Mucosa of rectum (tissue), 2 donors: ENCODE measurements around the gene VWA5B1.
A peak's percentile ranks its signal among the peaks of the same experiment; 100 is the strongest.
"Not testable (repeated sequence)": the region's sequence is repeated elsewhere in the genome, so short reads cannot be mapped to it uniquely, and the experiment has no call there.

ENCODE experiments used
- H3K27ac ChIP-seq, 2 donors: one replicate each; pipeline ENCODE4 v1.7.0; 2013; ENCODE audit warnings: inconsistent platforms in 2 of 2, low read depth in 2 of 2, low read length in 2 of 2
- H3K27me3 ChIP-seq, 2 donors: one replicate each; pipeline ENCODE4 v1.7.0; 2013; ENCODE audit warnings: low read length in 2 of 2; ENCODE audit not compliant: control insufficient read depth in 2 of 2, insufficient read depth in 2 of 2
- H3K36me3 ChIP-seq, 2 donors: one replicate each; pipeline ENCODE4 v1.7.0; 2013; ENCODE audit warnings: low read length in 2 of 2; ENCODE audit not compliant: control insufficient read depth in 2 of 2, insufficient read depth in 2 of 2
- H3K4me1 ChIP-seq, 2 donors: one replicate each; pipeline ENCODE4 v1.7.0; 2013; ENCODE audit warnings: low read length in 2 of 2, mild to moderate bottlenecking in 1 of 2; ENCODE audit not compliant: control insufficient read depth in 2 of 2, insufficient read depth in 2 of 2
- H3K4me3 ChIP-seq, 2 donors: one replicate each; pipeline ENCODE4 v1.7.0; 2013; ENCODE audit warnings: low read length in 2 of 2
- H3K9ac ChIP-seq, 2 donors: one replicate each; pipeline ENCODE4 v1.7.0; 2013; ENCODE audit warnings: low read length in 2 of 2, low read depth in 1 of 2, mild to moderate bottlenecking in 1 of 2
- H3K9me3 ChIP-seq, 2 donors: one replicate each; pipeline ENCODE4 v1.7.0; 2013; ENCODE audit warnings: low read length in 2 of 2; ENCODE audit not compliant: control insufficient read depth in 2 of 2
- donor health status: healthy.
- donor health status: Normal muscosa, but diverticular disease.

The VWA5B1 gene

GRCh38 chr1:20265250-20265649, 25.4 kb upstream of the VWA5B1 start:
- Histone ChIP-seq H3K4me1 (peaks cover 5 to 6% of the 10 kb centered on the region in 2 donors), H3K9ac (no peak overlapping the region), H3K9me3 (no peaks in the 10 kb centered on the region), H3K27me3 (no peaks in the 10 kb centered on the region), H3K27ac (peak overlapping the region; percentile 10 to 35), H3K4me3 (no peak overlapping the region), H3K36me3 (no peaks in the 10 kb centered on the region)

GRCh38 chr1:20266141-20266540, 24.5 kb upstream of the VWA5B1 start:
- no peaks in the 10 kb centered on the region for H3K36me3 ChIP-seq
- no peaks in the 10 kb centered on the region for H3K9me3 ChIP-seq
- no peak overlapping the region for H3K27ac ChIP-seq
- no peak overlapping the region for H3K4me3 ChIP-seq
- H3K4me1 ChIP-seq, result peaks cover 5 to 6% of the 10 kb centered on the region in 2 donors
- H3K27me3 ChIP-seq, result no peaks in the 10 kb centered on the region
- no peak overlapping the region for H3K9ac ChIP-seq

GRCh38 chr1:20266642-20267041, 24.0 kb upstream of the VWA5B1 start:
- no peaks in the 10 kb centered on the region for H3K9me3 ChIP-seq
- H3K9ac ChIP-seq, result no peak overlapping the region
- H3K27me3 ChIP-seq, result no peaks in the 10 kb centered on the region
- H3K36me3 ChIP-seq, result no peaks in the 10 kb centered on the region
- no peak overlapping the region for H3K27ac ChIP-seq
- no peak overlapping the region for H3K4me3 ChIP-seq
- peaks cover 5 to 6% of the 10 kb centered on the region in 2 donors for H3K4me1 ChIP-seq

- H3K36me3 ChIP-seq, result no peaks in the 10 kb centered on the region
- H3K9me3 ChIP-seq, result no peaks in the 10 kb centered on the region
- H3K4me3 ChIP-seq, result no peak overlapping the region
- peaks cover 0 to 2% of the 10 kb centered on the region in 2 donors for H3K27me3 ChIP-seq
- no peak overlapping the region for H3K27ac ChIP-seq
- H3K9ac ChIP-seq, result no peak overlapping the region
- H3K4me1 ChIP-seq, result no peaks in the 10 kb centered on the region
Observed at GRCh38 chr1:20271498-20272400, 18.9 kb upstream of the VWA5B1 start.

- H3K27me3 ChIP-seq, H3K27ac ChIP-seq, H3K9me3 ChIP-seq, H3K36me3 ChIP-seq, H3K9ac ChIP-seq, H3K4me1 ChIP-seq, H3K4me3 ChIP-seq: not testable (repeated sequence)
Observed at GRCh38 chr1:20273716-20274115, 17.0 kb upstream of the VWA5B1 start.

GRCh38 chr1:20275319-20275925, 15.3 kb upstream of the VWA5B1 start:
- Histone ChIP-seq H3K27ac (no peak overlapping the region), H3K36me3 (no peaks in the 10 kb centered on the region), H3K9me3 (no peaks in the 10 kb centered on the region), H3K4me3 (no peak overlapping the region), H3K4me1 (peaks cover 4 to 7% of the 10 kb centered on the region in 2 donors), H3K9ac (no peak overlapping the region), H3K27me3 (peaks cover 2% of the 10 kb centered on the region in 2 donors)

GRCh38 chr1:20276485-20277159, 14.1 kb upstream of the VWA5B1 start:
- Histone ChIP-seq H3K4me3 (no peak overlapping the region), H3K27me3 (peaks cover 2% of the 10 kb centered on the region in 2 donors), H3K36me3 (no peaks in the 10 kb centered on the region), H3K4me1 (peaks cover 7 to 8% of the 10 kb centered on the region in 2 donors), H3K9me3 (no peaks in the 10 kb centered on the region), H3K9ac (no peak overlapping the region), H3K27ac (no peak overlapping the region)

- no peaks in the 10 kb centered on the region for H3K36me3 ChIP-seq
- H3K27me3 ChIP-seq, result peaks cover 2% of the 10 kb centered on the region in 2 donors
- H3K9ac ChIP-seq, result no peak overlapping the region
- no peak overlapping the region for H3K27ac ChIP-seq
- peaks cover 7 to 8% of the 10 kb centered on the region in 2 donors for H3K4me1 ChIP-seq
- no peak overlapping the region for H3K4me3 ChIP-seq
- H3K9me3 ChIP-seq, result no peaks in the 10 kb centered on the region
Observed at GRCh38 chr1:20278692-20279130, 12.0 kb upstream of the VWA5B1 start.

- Histone ChIP-seq H3K27me3 (peaks cover 2 to 4% of the 10 kb centered on the region in 2 donors), H3K4me1 (peaks cover 7 to 8% of the 10 kb centered on the region in 2 donors)
Observed at GRCh38 chr1:20279509-20279908, 11.2 kb upstream of the VWA5B1 start.

GRCh38 chr1:20280341-20280740, 10.3 kb upstream of the VWA5B1 start:
- Histone ChIP-seq H3K9ac (no peak overlapping the region), H3K4me1 (peaks cover 7 to 8% of the 10 kb centered on the region in 2 donors), H3K36me3 (no peaks in the 10 kb centered on the region), H3K4me3 (no peak overlapping the region), H3K27ac (peak overlapping the region; percentile 7 to 61), H3K27me3 (peaks cover 2 to 4% of the 10 kb centered on the region in 2 donors), H3K9me3 (no peaks in the 10 kb centered on the region)

More at GRCh38 chr1:20279509-20279908, 11.2 kb upstream of the VWA5B1 start:
- Histone ChIP-seq H3K36me3 (no peaks in the 10 kb centered on the region), H3K9ac (no peak overlapping the region), H3K4me3 (no peak overlapping the region), H3K9me3 (no peaks in the 10 kb centered on the region), H3K27ac (no peak overlapping the region)
